Fibroblast of lung (primary cell): ENCODE results near the gene IGSF9. TPM values are rescaled to one million over a fixed set of nuclear protein-coding genes. Genes with fewer than 3 reads are reported as not detected.

Source experiments
- DNase-seq, 2 donors: peaks; one replicate each; pipeline versions ENCODE4 v3.0.0 to v3.0.0-alpha.2; 2010; ENCODE audit warnings: low read depth in 2 of 2
- H2AFZ ChIP-seq: 2 replicates; pipeline ENCODE4 v1.5.1; 2012; ENCODE audit warnings: low read length, control low read depth, inconsistent platforms
- H3K27ac ChIP-seq: 2 replicates; pipeline ENCODE4 v1.5.1; 2011; ENCODE audit warnings: low read length, control low read depth; ENCODE audit not compliant: insufficient read depth
- H3K27me3 ChIP-seq: 2 replicates; pipeline ENCODE4 v1.5.1; 2011; ENCODE audit warnings: mild to moderate bottlenecking, low read length; ENCODE audit not compliant: control insufficient read depth, insufficient read depth
- H3K36me3 ChIP-seq: 2 replicates; pipeline ENCODE4 v1.5.1; 2011; ENCODE audit warnings: low read length; ENCODE audit not compliant: control insufficient read depth, insufficient read depth
- H3K4me1 ChIP-seq: 2 replicates; pipeline ENCODE4 v1.5.1; 2011; ENCODE audit warnings: low read length; ENCODE audit not compliant: control insufficient read depth, insufficient read depth; ENCODE audit errors: extremely low read depth
- H3K4me2 ChIP-seq: 2 replicates; pipeline ENCODE4 v1.5.1; 2011; ENCODE audit warnings: low read length, control low read depth; ENCODE audit not compliant: insufficient read depth; ENCODE audit errors: extremely low read depth
- H3K4me3 ChIP-seq, 4 experiments: fragments of 200-600 bp in 1 of 4; sonication (generic) in 1 of 4; replicated peaks in 1 of 4; 2 replicates each; pipeline ENCODE4 v1.5.1; 2011 to 2016; ENCODE audit warnings: low read length in 4 of 4, low read depth in 3 of 4, mild to moderate bottlenecking in 3 of 4, control low read depth in 2 of 4, inconsistent platforms in 1 of 4, mixed read lengths in 1 of 4; ENCODE audit not compliant: insufficient read depth in 1 of 4; ENCODE audit errors: control extremely low read depth in 1 of 4
- H3K79me2 ChIP-seq: 2 replicates; pipeline ENCODE4 v1.5.1; 2012; ENCODE audit warnings: mild to moderate bottlenecking, low read length, inconsistent platforms; ENCODE audit not compliant: control insufficient read depth, insufficient read depth
- H3K9ac ChIP-seq: 2 replicates; pipeline ENCODE4 v1.5.1; 2011; ENCODE audit warnings: mild to moderate bottlenecking, low read length, control low read depth; ENCODE audit not compliant: insufficient read depth
- H3K9me3 ChIP-seq: 2 replicates; pipeline ENCODE4 v1.5.1; 2012; ENCODE audit warnings: low read depth, low read length; ENCODE audit not compliant: control insufficient read depth, insufficient read depth
- H4K20me1 ChIP-seq: 2 replicates; pipeline ENCODE4 v1.5.1; 2011; ENCODE audit warnings: low read length; ENCODE audit not compliant: control insufficient read depth, insufficient read depth; ENCODE audit errors: extremely low read depth
- EZH2 ChIP-seq: IDR thresholded peaks from 2 replicates; pipeline ENCODE4 v1.5.1; 2012; ENCODE audit warnings: low read length, control low read depth, mild to moderate bottlenecking; ENCODE audit errors: missing control alignments
- polyA plus RNA-seq, 2 donors: library from polyadenylated mRNA; depleted of rRNA in 1 of 2; stranded (reverse) in 1 of 2; unstranded in 1 of 2; fragments of >200 nt; gene quantifications; 2 replicates each; pipeline ENCODE4 v1.2.1, GENCODE V29; 2011 to 2012; ENCODE audit warnings: missing spikeins in 1 of 2
- total RNA-seq: library from RNA; depleted of rRNA; stranded (reverse); fragments of >200 nt; gene quantifications from 2 replicates; pipeline ENCODE4 v1.2.1, GENCODE V29; 2014
- TF ChIP-seq, protein P1 (sequence below), 2 donors: IDR thresholded peaks in 1 of 2; conservative IDR thresholded peaks in 1 of 2; 1 replicate in 1 of 2; 2 replicates in 1 of 2; pipeline ENCODE4 v1.5.1; 2011 to 2012; ENCODE audit warnings: low read length in 2 of 2, control low read depth in 1 of 2, inconsistent platforms in 1 of 2, low read depth in 1 of 2, mild to moderate bottlenecking in 1 of 2

The IGSF9 gene
- total and polyA plus RNA-seq, 2 donors (not counting 1 experiment from before 2014, with no cell fraction given): under 0.01 TPM; not detected in 1

DNA sequence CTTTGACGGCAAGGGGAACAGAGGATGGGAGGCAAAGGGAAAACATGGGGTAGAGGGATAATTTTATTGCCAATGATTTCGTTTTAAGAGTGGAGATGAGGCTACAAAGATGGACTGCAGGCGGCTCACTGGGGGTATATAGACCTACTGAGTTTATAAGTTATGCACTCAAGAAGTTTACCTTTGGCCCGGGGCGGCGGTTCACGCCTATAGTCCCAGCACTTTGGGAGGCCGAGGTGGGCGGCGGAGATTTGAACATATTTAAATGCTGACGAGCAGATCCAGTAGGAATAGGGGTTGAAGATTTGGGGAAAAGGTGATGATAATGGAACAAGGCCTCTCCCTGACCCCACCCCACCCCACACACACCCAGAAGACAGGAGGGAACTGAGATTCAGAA, 16.8 kb upstream of the IGSF9 start:
- no peak for DNase-seq
- no peaks in the 10 kb centered on the region for H3K9me3 ChIP-seq

DNA sequence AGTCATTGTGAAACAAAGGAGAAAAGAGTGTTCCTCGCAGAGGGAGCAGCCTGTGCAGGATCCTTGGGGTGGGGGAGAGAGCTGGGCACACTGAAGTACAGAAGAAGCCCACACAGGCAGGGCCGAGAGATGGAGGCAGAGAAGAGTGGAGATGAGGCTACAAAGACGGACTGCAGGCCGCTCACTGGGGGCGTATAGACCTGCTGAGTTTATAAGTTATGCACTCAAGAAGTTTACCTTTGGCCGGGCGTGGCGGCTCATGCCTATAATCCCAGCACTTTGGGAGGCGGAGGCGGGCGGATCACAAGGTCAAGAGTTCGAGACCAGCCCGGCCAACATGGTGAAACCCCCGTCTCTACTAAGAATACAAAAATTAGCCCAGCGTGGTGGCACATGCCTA, 16.2 kb upstream of the IGSF9 start:
- no peaks in the 10 kb centered on the region for H3K4me1 ChIP-seq
- no peak overlapping the region for H3K9ac ChIP-seq
- no peak for DNase-seq
- H4K20me1 ChIP-seq: no peaks in the 10 kb centered on the region
- H3K4me3 ChIP-seq: peak overlapping the region in 3 of 4 experiments; percentile 43 to 69 (median 55)
- no peak overlapping the region for H3K27ac ChIP-seq
- H2AFZ ChIP-seq: no peak overlapping the region
- no peaks in the 10 kb centered on the region for H3K27me3 ChIP-seq
- H3K36me3 ChIP-seq: no peaks in the 10 kb centered on the region
- H3K79me2 ChIP-seq: no peaks in the 10 kb centered on the region
- TF ChIP-seq, protein P1, sequence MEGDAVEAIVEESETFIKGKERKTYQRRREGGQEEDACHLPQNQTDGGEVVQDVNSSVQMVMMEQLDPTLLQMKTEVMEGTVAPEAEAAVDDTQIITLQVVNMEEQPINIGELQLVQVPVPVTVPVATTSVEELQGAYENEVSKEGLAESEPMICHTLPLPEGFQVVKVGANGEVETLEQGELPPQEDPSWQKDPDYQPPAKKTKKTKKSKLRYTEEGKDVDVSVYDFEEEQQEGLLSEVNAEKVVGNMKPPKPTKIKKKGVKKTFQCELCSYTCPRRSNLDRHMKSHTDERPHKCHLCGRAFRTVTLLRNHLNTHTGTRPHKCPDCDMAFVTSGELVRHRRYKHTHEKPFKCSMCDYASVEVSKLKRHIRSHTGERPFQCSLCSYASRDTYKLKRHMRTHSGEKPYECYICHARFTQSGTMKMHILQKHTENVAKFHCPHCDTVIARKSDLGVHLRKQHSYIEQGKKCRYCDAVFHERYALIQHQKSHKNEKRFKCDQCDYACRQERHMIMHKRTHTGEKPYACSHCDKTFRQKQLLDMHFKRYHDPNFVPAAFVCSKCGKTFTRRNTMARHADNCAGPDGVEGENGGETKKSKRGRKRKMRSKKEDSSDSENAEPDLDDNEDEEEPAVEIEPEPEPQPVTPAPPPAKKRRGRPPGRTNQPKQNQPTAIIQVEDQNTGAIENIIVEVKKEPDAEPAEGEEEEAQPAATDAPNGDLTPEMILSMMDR (conservative IDR thresholded peaks at IDR 0.05 in 1 of 2, IDR thresholded peaks at IDR 0.05 in 1 of 2; ENCODE audit: low read depth in 1 of 2, low read length in 2 of 2): no peak
- H3K9me3 ChIP-seq: no peaks in the 10 kb centered on the region
- H3K4me2 ChIP-seq: peak overlapping the region; percentile 44

More for the DNA sequence above, 16.8 kb upstream of the IGSF9 start:
- no peak overlapping the region for H3K27ac ChIP-seq
- no peaks in the 10 kb centered on the region for H3K4me1 ChIP-seq
- no peak for TF ChIP-seq EZH2
- TF ChIP-seq, protein P1 (conservative IDR thresholded peaks at IDR 0.05 in 1 of 2, IDR thresholded peaks at IDR 0.05 in 1 of 2; ENCODE audit: low read depth in 1 of 2, low read length in 2 of 2): no peak
- no peaks in the 10 kb centered on the region for H4K20me1 ChIP-seq
- no peaks in the 10 kb centered on the region for H3K79me2 ChIP-seq
- no peaks in the 10 kb centered on the region for H3K27me3 ChIP-seq
- H3K9ac ChIP-seq: no peak overlapping the region
- H3K4me3 ChIP-seq: peak overlapping the region in 2 of 4 experiments; percentile 12 to 55
- no peak overlapping the region for H2AFZ ChIP-seq
- H3K4me2 ChIP-seq: no peak overlapping the region
- no peaks in the 10 kb centered on the region for H3K36me3 ChIP-seq

DNA sequence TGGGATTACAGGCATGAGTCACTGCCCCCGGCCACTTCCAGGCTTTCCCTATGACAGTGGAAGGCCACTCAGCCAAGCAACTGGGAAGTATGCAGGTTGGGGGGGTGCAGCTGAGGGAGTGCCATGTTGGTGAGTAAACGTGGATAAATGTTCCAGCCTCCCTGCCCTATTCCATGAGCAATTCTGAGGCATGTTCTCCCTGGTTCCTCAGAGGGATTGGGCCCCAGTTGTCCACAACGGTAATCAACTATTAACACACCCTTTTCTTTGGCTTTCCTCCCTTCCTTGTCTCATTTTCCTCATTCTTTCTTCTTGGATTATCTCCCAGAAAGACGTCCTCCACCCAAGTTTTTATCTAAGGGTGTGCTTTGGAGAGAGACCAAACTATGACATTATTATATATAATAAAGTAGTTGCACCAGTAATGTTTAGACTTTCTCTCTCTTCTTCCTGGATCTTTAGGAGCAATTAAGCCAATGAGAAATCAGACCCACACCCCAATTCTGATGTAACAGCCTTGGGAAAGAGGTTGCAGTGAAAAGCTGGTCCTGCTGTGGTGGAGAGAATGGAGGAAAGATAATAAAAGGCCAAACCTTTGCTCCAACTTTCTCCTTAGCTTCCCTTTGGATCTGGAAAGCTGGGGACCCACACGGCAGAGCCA, 15.4 kb upstream of the IGSF9 start:
- peak overlapping the region; percentile 14 for H2AFZ ChIP-seq
- peak overlapping the region; percentile 32 for H3K4me2 ChIP-seq
- DNase-seq: peak; percentile 87

More for the DNA sequence above, 15.4 kb upstream of the IGSF9 start:
- no peaks in the 10 kb centered on the region for H3K4me1 ChIP-seq
- no peaks in the 10 kb centered on the region for H3K9me3 ChIP-seq
- H3K9ac ChIP-seq: no peak overlapping the region
- peak overlapping the region; percentile 10 for H3K27ac ChIP-seq
- no peak for TF ChIP-seq EZH2
- TF ChIP-seq, protein P1 (conservative IDR thresholded peaks at IDR 0.05 in 1 of 2, IDR thresholded peaks at IDR 0.05 in 1 of 2; ENCODE audit: low read depth in 1 of 2, low read length in 2 of 2): no peak
- no peaks in the 10 kb centered on the region for H3K36me3 ChIP-seq
- H3K79me2 ChIP-seq: no peaks in the 10 kb centered on the region
- peak overlapping the region; percentile 30 to 69 (median 49) for H3K4me3 ChIP-seq
- H4K20me1 ChIP-seq: no peaks in the 10 kb centered on the region
- H3K27me3 ChIP-seq: no peaks in the 10 kb centered on the region
